Stimulated activated CD4-positive, alpha-beta T cell treated with anti-CD3 and anti-CD28 coated beads, Interleukin-1b, Interleukin-23, amount 100 ng/mL, for 4 hours (primary cell): ENCODE data around the gene PDLIM7.
"Not testable (repeated sequence)": the region's sequence is repeated elsewhere in the genome, so short reads cannot be mapped to it uniquely, and the experiment has no call there.

Source experiments
- DNase-seq, 2 donors: peaks; one replicate each; pipeline ENCODE4 v3.0.0-alpha.2; 2020; ENCODE audit warnings: low read depth in 2 of 2

The PDLIM7 gene

DNA sequence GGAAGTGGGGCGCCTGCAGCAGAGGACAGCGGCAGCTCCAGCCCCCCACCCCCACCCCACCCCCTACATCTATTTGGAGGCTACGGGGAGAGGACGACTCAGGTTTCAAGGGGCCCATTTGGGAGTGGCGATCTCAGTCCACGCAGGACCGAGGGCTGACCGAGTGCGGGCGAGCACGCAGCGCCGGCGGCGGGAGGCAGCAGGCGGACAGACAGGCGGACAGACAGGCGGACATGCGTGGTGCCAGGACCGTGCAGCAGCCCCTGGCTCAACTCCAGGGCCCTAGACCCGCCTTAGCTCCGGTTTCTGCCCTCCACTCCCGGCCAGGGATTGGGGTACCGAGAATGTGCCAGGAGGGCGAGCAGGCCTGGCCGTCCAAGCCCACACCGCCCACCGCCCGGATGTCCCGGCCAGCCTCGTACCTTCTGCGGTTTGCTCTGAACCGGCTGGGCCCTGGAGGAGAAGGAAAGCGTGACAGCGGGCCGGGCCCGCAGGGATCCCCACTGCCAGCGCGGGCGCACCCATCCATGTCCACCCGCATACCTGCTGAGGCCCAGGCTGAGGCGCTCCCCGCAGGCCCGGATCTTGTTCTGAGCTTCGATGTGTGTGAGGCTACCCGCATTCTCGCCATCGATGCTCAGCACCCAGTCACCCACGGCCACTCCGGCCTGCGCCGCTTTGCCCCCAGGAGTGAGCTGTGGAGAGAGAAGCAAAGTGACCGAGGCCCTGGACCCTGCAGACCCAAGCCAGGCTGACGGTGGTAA, 5.2 kb downstream of the PDLIM7 start:
- no peak for DNase-seq

DNA sequence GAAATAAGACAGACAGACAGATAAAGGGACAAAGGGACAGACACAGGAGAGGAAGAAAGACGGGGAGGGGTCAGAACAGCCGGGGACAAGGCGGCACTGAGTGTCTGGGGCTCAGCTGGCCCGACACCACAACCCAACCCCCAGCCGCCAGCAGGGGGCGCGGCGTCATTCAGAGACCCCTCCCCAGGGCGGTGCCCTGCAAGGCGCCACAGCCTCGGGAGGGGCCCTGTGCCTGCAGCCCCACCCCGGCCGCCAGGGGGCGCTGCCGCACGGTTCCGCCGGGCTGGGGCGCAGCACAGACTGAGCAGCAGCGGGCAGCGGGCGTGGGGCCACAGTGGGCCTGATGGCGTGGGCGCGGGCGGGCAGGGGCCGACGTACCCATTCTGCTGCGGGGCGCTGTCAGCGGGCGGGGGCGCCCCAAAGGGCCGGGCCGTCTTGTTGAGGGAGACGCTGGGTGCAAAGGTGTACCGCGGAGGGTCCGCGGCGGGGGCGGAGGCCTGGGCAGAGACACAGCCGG, 5.9 kb downstream of the PDLIM7 start:
- no peak for DNase-seq

DNA sequence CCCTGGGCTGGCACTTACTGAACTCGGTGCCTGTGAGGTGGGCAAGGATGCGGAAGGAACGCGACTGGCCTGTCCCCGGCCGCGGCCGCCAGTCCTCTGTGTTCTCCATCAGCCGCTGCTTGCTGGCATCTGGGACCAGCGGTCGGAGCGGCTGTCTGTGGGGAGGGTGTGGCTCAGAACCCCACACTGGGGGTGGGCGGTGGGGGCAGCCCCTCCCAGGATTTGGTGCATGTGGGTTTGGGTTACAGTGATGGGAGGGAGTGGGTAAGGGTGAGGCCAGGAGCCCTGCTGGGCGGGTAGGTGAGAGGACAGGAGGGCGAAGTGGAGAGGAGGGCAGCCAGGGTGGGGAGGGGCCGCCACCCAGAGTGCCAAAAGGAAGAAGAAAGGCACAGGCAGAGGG, 6.4 kb downstream of the PDLIM7 start:
- DNase-seq, result no peak

DNA sequence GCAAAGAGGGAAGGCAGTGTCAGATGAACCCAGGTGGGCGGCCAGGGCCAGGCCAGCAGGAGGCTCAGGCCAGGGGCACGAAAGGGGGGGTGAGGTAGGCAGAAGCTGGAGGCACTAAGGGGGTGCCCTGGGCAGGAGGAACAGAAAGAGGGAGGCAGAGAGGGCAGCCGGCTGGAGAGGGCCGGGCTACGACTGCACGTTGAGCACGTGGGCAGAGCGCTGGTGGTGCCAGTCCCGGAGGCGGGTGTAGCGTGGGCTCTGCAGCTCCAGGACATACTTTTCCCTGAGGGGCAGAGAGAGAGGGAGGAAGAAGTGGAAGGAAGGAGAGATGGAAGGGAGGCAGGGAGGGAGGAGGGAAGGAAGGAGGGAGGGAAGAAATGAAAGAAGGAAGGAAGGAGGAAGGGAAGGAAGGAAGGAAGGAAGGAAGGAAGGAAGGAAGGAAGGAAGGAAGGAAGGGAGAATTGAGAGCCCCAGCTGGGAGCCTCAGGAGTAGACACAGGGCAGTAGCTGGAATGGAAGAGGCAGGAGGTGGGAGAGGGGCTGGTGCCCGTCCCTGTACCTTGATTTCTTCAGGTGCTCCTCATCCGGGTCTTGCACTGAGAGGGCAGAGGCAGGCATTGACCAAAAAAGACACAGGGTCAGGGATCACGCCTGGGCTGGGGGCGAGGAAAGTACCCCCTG, 7.0 kb downstream of the PDLIM7 start:
- DNase-seq, result no peak

DNA sequence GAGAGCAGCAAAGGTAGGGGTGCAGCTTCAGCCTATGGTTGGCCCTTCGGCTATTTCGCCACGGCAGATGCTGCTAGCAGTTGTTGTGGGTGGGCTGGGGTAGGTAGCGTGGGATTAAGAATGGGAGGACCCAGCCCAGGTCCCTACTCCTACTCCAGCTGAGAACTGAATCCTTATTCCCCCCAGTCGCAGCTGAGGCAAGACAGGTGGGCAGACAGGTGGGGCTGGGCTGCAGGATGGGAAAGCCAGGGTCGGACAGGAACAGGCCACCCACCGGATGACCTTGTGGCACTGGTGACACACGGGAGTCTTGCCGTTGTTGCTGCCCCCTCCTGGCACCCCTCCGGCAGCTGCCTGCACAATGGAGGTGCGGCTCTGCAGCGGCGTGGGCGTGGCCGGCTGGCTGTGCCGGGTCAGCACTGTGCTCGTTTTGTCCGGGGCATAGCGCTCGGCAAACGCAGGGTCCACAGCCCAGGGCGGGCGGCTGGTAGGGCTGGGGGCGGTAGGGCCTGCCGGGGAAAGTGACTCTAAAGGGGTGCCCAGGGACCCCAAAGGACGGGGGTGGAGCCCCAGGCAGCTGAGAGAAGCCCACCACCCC, 8.2 kb downstream of the PDLIM7 start:
- no peak for DNase-seq

DNA sequence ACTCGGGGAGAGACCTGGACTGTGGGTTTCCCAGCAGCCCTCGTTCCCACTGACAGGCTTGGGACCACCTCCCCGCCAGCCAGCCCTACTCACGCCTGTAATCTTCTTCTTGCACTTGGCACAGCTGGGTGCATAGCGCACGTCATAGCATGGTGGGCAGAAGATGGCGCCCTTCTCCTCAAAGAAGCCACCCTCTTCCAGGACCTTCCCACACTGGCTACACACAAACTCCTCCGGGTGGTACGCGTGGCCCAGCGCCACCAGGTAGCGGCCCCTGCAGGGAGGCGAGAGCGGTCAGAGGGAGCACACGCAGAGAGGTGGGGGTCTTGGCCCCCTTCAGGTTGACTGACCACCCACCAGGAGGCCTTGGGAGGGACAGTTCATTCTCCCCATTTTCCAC, 9.4 kb downstream of the PDLIM7 start:
- no peak for DNase-seq

DNA sequence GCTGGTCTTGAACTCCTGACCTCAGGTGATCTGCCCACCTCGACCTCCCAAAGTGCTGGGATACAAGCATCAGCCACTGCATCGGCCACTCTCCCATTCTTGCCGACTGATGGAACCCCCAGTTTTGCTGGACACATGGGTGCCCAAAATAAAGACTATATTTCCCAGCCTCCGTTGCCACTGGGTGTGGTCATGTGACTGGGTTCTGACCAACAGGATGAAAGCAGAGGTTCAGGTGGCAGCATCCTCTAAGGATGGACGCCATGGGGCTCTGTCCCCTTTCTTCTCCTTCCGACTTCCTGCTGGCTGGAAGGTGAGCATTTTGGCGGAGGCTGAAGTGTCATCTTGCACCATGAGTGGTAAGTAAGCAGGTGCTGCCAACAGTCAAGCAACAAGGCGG, 10.3 kb downstream of the PDLIM7 start:
- no peak for DNase-seq

DNA sequence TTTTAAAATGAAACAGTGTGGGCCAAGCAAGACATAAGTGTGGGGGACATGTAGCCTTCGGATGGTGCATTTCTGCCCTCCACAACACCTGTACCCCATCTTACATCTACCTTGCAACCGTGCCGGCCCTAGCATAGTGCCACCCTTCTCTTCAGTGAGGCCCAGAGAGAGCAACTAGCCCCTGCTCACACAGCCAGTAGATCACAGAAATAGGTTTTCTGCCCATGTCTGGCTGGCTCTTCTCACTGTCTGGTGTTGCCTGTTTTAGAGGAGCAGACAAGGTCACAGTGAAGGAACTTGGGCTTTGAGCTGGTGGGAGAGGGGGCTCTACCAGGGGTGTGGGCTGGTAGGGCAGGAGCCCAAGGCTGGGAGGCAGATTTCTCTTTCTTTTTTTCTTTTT, 11.1 kb downstream of the PDLIM7 start:
- DNase-seq, result no peak

DNA sequence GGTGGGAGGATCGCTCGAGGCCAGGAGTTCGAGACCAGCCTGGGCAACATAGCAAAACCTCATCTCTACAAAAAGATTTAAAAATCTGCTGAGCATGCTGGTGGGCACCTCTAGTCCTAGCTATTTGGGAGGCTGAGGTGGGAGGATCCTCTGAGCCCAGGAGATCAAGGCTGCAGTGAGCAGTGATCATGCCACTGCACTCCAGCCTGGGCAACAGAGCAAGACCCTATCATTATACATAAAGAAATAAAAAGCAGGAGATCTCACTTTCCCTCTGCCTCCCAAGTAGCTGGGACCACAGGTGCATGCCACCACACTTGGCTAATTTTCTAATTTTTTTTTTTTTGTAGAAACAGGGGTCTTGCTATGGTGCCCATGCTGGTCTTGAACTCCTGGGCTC, 11.7 kb downstream of the PDLIM7 start:
- DNase-seq, result not testable (repeated sequence)

DNA sequence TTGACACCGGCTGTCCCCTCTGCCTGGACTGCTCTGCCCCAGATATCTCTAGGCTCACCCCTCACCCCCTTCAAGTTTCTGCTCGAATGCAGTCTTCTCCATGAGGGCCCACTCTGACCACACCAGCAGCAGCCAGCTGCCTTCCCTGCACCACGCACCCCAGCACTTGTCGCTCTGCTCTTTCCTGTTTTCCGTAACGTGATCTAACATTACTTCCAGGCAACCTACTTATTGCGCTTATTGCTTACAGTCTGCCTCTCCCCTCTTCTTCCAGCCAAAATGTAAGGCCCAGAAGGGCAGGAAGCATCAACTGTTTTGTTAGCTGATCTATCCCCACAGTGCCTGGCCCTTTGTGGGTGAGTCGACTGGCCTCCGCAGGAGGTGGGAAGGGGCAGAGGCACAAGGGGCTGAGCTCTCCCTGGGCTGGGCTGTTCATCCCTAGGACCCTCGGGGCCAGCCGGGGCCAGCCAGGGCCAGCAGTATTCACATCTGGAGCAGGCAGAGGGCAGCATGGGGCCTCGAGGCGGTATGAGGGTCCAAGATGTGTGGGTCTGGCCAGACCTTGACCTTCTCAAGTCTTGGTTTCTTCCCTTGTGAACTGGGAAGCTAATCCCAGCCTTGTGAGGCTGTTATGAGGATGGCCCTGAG, 12.4 kb downstream of the PDLIM7 start:
- no peak for DNase-seq

DNA sequence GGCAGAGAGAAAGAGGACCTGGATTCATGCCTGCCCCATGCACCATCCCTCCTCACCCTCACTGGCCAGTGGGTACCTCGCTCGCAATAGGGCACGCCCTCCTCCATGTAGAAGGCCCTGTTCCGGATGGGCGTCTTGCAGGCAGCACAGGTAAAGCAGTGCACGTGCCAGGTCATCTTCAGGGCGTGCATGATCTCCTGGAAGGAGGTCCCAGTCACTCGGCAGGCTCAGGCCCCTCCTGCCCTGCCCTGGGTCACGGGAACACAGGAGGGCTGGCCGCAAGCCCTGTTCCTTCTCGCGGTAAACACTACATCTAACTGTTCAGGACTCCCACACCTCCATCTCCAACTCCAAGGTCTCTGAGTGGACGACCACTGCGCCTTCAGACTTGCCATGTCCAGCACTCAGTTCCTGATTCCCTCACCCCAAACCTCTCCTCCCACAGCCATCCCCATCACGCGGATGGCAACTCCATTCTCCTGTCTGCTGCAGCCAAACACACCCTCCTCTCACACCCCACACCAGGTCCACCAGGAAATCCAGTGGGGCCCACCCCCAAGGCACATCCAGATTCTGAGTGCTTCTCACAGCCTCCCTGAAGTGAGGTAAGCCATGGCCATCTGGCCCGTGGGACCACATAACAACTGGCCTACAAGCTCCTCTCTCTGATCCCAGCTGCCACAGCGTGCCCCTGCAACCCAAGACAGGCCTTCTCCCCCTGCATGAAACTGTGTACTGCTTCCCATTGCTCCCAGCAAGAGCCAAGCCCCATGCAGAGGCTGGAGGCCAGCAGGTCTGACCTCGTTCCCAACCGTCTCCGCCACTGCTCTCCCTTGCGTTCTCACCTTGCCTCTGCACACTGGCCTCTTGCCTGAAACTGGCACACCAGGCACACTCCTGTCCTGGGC, 13.2 kb downstream of the PDLIM7 start:
- no peak for DNase-seq

DNA sequence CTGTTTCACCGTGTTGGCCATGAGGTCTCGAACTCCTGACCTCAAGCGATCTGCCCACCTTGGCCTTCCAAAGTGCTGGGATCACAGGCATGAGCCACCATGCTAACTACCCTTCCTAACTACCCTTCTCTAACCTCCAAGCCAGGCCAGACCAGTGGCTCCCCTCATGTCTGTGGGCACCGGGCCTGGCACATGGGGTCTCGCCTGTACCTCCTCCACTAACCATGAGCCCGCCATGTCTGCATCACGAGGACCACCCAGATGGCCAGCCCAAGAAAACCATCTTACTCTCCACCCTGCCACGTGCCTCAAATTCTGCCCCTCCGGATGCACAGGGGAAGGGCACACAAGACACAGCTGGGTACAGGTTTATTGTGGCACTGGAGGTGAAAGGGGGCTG, 14.4 kb downstream of the PDLIM7 start:
- DNase-seq, result no peak

DNA sequence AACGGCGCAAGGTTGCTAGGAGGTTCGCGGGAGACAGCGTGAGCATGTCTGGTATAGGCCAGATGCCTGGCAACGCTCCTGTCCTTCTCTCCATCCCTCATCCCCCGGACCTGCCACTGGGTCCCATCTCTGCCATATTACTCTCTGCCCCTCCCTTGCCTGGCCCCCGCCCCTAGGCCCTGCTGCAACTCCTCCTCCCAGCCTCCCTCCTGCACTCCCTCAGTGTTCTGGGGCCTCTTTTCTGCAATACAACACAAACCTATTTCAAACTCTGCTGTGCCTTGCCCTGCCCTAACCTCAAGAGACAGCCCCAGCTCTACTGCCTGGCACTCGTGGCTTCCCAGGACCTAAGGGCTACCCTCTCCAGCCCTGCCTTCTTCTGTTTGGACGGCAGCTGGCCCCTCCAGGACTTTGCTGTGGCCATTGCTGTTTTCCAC, 15.0 kb downstream of the PDLIM7 start:
- no peak for DNase-seq

DNA sequence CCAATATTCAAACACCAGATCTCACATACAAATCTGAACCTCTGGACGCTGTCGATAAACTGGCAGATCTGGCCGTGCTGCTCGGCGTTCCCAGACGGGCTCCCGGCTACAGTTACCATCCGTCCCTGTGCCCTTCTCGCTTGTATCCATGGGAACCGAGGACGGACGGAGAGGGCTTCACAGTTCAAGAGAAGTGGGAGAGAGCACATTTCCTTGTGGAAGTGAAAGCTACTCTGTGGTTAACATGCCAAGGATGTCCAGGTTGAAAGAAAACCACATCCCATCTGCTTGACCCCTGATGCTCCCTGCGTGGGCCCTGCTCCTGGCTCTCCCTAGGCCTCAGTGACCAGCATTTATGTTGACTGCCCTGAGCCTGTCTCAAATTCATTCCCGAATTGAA, 17.6 kb downstream of the PDLIM7 start:
- no peak for DNase-seq

DNA sequence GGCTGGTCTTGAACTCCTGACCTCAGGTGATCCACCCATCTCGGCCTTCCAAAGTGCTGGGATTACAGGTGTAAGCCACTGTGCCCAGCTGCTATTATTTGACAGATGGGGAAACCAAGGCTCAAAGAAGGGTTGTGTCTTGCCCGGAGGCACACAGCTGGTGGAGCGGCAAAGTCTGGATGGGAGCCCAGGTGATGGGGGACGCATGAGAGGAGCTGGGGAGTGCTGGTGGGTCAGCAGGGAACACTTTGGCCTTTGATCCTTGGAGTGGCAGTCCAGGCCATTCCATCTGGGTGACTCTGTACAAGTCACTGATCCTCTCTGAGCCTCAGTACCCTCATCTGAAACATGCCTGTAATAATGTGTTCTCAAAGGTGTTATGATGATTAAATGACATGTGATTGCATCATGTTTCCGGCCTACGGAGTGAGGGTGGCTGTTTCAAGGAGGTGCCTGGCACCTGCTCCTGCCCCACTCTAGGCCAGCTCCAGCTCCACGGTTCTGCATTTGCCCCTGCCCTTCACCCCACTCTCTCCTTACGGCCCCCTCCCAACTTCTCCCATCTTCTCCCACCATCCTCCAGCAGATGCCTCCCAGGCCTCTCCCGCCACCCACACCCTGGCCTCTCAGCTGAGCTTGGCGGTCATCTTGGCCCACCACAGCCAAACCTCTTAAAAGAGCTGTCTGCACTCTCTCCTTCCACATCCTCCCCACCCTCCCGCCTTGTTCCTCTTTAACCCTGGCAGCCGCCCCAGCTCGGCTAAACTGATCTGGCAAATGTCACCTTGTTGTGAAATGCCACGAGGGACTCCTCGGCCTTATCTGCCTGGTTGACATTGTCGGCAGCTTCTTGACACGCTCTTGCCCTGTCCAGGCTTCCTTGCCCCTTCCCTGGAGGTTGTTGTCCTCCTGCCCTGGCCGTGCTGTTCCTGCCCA, 18.4 kb downstream of the PDLIM7 start:
- DNase-seq, result peak in 1 of 2 donors; percentile 36

DNA sequence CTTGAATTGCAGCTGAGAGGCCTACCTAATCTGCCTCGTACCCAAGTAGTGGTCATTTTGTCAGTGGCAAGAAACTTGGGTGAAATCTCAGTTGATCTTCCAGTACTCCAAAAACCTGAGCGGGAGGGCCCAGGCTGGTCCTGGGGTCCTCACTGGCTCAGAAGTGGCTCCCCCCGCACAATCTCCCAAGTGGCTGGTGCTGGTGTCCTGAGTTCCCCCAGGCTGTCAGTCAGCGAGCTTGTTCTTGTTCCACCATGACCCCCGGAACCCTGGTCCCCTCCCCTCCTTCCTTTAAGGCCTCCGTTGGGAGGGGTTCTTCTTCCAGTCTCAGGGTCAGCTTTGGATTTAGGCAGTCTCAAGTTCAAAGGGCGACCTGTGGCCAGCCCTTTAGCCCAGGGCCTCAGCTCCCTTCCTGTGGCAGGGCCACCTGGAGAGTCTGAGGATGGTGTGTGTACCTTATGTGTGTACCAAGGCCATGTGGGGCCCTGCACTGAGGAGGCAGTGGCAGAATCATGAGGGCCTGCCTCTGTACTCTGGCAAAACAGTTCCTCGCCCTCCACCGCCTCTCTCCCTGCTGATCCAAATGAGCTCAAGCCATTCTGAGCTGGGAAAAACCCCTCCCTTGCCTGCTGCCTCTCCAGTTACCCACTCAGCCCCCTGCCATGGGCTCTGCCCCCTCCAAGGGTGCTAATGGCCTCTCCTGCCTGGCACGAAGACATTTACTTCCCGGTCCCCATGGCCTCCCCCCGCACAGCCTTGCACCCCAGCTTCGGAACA, 19.5 kb downstream of the PDLIM7 start:
- DNase-seq, result no peak

DNA sequence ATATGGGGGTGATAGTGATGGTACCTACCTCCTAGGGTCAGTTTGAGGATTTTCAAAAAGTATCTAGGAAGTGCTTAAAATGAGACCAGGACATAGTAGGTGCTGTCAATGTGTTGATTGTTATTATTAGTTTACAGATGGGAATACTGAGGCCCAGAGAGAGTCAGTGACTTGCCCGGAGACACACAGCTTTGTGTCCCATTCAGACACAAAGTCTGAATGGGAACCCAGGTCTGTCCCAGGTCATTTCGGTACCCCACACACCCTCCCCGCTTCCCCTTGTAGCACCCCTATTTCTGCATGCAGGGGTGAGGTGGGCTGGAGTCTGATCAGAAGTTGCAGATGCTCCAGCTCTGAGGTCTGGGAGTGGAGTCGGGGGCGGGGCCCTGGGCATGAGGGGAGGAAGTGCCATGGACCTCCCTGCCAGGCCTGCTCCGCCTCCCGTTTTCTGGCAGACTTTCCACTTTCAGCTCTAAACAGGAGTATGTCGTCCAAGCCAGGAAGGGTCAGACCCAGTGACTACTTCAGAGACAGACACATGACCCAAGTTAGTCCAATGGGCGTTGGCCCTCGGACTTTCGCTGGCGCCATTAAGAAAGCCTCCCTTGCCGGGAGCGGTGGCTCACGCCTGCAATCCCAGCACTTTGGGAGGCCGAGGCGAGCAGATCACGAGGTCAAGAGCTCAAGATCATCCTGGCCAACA, 20.7 kb downstream of the PDLIM7 start:
- no peak for DNase-seq

DNA sequence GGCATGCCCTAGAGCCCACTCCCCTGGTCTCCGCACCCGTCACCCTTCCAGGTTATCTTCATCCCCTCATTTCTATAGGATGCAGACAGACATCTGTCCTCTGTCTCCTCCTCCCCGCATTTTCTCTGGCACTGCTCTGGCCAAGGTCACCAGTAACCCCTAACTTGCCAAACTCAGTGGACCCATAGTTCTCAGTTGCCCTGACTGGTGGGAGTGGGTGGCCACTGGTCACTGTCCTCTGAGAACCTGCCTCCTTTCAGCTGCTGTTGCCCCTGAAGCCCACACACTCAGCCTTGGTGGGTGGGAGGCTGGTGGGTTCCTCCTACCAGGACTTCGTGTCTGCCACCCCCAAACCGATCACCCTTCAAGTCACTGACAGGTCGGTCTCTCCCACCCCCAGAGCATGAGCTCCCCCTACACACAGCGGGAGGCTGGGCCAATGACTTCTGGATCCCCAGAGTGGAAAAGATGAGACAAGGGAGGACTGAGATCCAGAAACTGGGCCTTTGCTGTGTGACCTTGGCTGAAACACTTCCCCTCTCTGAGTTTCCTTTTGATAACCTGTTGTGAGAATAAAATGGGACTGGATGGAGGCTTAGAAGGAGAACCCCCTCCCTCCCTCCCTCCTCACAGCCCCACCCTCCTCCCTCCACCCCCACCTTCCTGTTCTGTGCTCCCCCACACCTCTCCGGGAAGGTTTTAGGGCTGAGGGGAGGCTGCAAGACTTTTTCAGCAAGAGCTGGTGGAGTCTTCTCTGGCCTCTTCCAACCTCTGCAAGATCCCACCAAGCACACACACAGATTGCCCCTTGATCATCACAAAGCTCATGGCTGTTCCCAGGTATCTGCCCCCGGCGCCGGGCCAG, 21.6 kb downstream of the PDLIM7 start:
- DNase-seq, result no peak
